ENCODE results near the gene TTC39C. TPM values are rescaled to one million over a fixed set of nuclear protein-coding genes. Genes with fewer than 3 reads are reported as not detected.

The TTC39C gene
- total RNA-seq, 4 donors from 2014 or later, result 39.2 to 65.7 (median 51.8) TPM

- TF ChIP-seq, protein P1, sequence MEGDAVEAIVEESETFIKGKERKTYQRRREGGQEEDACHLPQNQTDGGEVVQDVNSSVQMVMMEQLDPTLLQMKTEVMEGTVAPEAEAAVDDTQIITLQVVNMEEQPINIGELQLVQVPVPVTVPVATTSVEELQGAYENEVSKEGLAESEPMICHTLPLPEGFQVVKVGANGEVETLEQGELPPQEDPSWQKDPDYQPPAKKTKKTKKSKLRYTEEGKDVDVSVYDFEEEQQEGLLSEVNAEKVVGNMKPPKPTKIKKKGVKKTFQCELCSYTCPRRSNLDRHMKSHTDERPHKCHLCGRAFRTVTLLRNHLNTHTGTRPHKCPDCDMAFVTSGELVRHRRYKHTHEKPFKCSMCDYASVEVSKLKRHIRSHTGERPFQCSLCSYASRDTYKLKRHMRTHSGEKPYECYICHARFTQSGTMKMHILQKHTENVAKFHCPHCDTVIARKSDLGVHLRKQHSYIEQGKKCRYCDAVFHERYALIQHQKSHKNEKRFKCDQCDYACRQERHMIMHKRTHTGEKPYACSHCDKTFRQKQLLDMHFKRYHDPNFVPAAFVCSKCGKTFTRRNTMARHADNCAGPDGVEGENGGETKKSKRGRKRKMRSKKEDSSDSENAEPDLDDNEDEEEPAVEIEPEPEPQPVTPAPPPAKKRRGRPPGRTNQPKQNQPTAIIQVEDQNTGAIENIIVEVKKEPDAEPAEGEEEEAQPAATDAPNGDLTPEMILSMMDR (IDR thresholded peaks at IDR 0.05; ENCODE audit: low read depth), result no peak
Measured at GRCh38 chr18:24021505-24021904, 7.0 kb downstream of the TTC39C start.

- TF ChIP-seq, protein P1 (IDR thresholded peaks at IDR 0.05; ENCODE audit: low read depth), result no peak
Measured at GRCh38 chr18:24022161-24022560, 7.6 kb downstream of the TTC39C start.

- TF ChIP-seq, protein P1 (IDR thresholded peaks at IDR 0.05; ENCODE audit: low read depth), result no peak
Measured at GRCh38 chr18:24023185-24023814, 8.7 kb downstream of the TTC39C start.

DNA sequence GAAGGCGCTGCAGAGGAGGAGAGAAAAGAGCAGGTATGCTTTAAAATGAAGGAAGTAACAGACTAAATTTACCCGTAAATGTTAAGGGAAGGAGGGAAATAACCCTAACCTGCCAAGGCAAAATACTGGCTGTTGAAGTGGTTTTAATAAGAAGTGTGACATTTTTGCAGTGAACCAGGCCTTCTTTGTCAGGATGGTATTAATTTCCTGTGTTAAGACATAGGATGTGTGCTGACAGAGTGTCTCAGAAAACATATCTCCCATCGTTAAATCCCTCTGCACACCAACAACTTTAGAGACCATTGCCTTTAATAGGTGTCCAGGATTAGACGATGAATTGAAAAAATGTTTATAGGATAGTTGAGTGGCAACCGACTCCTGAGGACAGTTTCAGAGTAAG is 9.9 kb downstream of the TTC39C start:
- TF ChIP-seq, protein P1 (IDR thresholded peaks at IDR 0.05; ENCODE audit: low read depth), result no peak

DNA sequence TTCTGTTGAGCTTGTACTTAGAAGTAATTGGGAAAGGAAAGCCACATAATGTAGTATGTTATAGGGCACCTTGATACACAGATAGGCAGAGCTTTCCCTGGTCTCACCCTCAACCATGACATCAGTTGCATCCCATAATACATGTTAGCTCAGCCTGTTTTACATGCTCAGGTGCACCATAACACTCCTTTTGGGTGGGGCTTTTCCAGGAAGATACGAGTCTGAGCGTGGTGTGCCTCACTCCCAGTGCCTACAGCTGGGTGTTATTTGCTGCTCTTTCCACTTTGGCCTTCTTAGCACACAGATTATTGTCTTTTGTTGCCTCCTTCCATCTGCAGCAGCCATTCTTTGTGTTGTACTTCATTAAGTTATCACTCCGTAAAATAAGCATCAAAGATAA is 11.9 kb downstream of the TTC39C start:
- TF ChIP-seq, protein P1 (IDR thresholded peaks at IDR 0.05; ENCODE audit: low read depth), result no peak

GRCh38 chr18:24027156-24027827 is 12.7 kb downstream of the TTC39C start:
- TF ChIP-seq, protein P1 (IDR thresholded peaks at IDR 0.05; ENCODE audit: low read depth), result no peak

DNA sequence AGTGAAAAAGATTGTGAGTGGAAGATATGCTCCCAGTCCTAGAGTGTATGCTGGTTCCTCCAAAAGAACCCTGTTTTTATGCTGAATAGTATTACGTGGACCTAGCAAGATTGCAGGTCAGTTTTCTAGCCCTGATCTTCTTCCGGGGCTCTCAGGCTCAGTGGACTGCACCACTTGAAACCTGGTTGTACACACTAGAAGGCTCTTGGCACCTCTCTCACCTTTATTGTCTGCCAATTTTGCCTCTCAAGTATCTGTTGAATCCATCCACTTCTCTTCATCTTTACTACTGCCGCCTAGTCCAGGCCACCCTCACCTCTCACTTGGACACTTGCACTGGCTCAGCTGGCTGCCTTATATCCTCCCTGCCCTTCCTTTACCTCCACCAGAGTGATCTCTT is 16.8 kb downstream of the TTC39C start:
- TF ChIP-seq, protein P1 (IDR thresholded peaks at IDR 0.05; ENCODE audit: low read depth), result no peak

Measured in subcutaneous adipose tissue (tissue), 4 donors.